IPS DF 6.9 (cell line): ENCODE data around the gene PGLYRP3.

Experiments used
- DNase-seq: peaks from one replicate; pipeline ENCODE4 v3.0.0-alpha.2; 2013; ENCODE audit warnings: low read depth, low spot score
- H3K27ac ChIP-seq: one replicate; pipeline ENCODE4 v1.5.1; 2013; ENCODE audit warnings: low read length, control low read depth
- H3K27me3 ChIP-seq: 2 replicates; pipeline ENCODE4 v1.6.1; 2013; ENCODE audit warnings: mild to moderate bottlenecking, low read length; ENCODE audit not compliant: control insufficient read depth, insufficient read depth
- H3K36me3 ChIP-seq: 2 replicates; pipeline ENCODE4 v1.6.1; 2013; ENCODE audit warnings: low read length; ENCODE audit not compliant: control insufficient read depth, insufficient read depth
- H3K4me1 ChIP-seq: 2 replicates; pipeline ENCODE4 v1.6.1; 2013; ENCODE audit warnings: low read length; ENCODE audit not compliant: control insufficient read depth, insufficient read depth
- H3K4me3 ChIP-seq: 2 replicates; pipeline ENCODE4 v1.5.1; 2013; ENCODE audit warnings: mild to moderate bottlenecking, low read length
- H3K9me3 ChIP-seq: 2 replicates; pipeline ENCODE4 v1.6.1; 2013; ENCODE audit warnings: low read length, inconsistent platforms; ENCODE audit not compliant: control insufficient read depth, insufficient read depth
- WGBS: extraction: QIAGEN DNeasy Blood & Tissue Kit; methylation state at CpG from one replicate; pipeline ENCODE4 v1.1.7; 2013; ENCODE audit warnings: mixed read lengths, missing lambda C conversion rate; ENCODE audit not compliant: insufficient read length, insufficient coverage; 5-methylcytosine and 5-hydroxymethylcytosine counted together

The PGLYRP3 gene

GRCh38 chr1:153288634-153289275 lies 24.0 kb downstream of the PGLYRP3 start:
- H3K36me3 ChIP-seq = no peaks in the 10 kb centered on the region
- no peaks in the 10 kb centered on the region for H3K27me3 ChIP-seq
- H3K27ac ChIP-seq = no peak overlapping the region
- 100% methylated on average over 2 of the region's 11 CpGs for WGBS
- no peak overlapping the region for H3K4me3 ChIP-seq
- peaks cover 1% of the 10 kb centered on the region for H3K4me1 ChIP-seq
- H3K9me3 ChIP-seq = no peaks in the 10 kb centered on the region
- DNase-seq = peak; percentile 43

GRCh38 chr1:153277852-153278251 lies 34.9 kb downstream of the PGLYRP3 start:
- WGBS = no CpG with 5 or more reads among the region's 2 CpGs
- Histone ChIP-seq H3K27me3 (no peaks in the 10 kb centered on the region), H3K27ac (no peak overlapping the region)

GRCh38 chr1:153272186-153272585 lies 40.6 kb downstream of the PGLYRP3 start:
- DNase-seq = no peak
- Histone ChIP-seq H3K36me3 (no peaks in the 10 kb centered on the region), H3K4me1 (no peaks in the 10 kb centered on the region), H3K9me3 (no peaks in the 10 kb centered on the region), H3K27me3 (no peaks in the 10 kb centered on the region), H3K4me3 (no peak overlapping the region), H3K27ac (no peak overlapping the region)
- no CpG with 5 or more reads among the region's 1 CpG for WGBS

More at GRCh38 chr1:153277852-153278251, 34.9 kb downstream of the PGLYRP3 start:
- no peaks in the 10 kb centered on the region for H3K9me3 ChIP-seq
- DNase-seq = peak; percentile 55
- no peaks in the 10 kb centered on the region for H3K4me1 ChIP-seq
- no peak overlapping the region for H3K4me3 ChIP-seq
- H3K36me3 ChIP-seq = no peaks in the 10 kb centered on the region

GRCh38 chr1:153271711-153272110 lies 41.0 kb downstream of the PGLYRP3 start:
- DNase-seq = no peak
- WGBS = no CpG with 5 or more reads among the region's 1 CpG

GRCh38 chr1:153265457-153265856 lies 47.3 kb downstream of the PGLYRP3 start:
- no peak for DNase-seq
- no CpG with 5 or more reads among the region's 1 CpG for WGBS
- 0 out of 2 replicates have a peak, but pooled peaks cover 1% of the 10 kb centered on the region for H3K4me1 ChIP-seq
- H3K27ac ChIP-seq = no peak overlapping the region
- H3K9me3 ChIP-seq = no peaks in the 10 kb centered on the region
- peaks cover 17% of the 10 kb centered on the region for H3K27me3 ChIP-seq
- H3K4me3 ChIP-seq = no peak overlapping the region
- no peaks in the 10 kb centered on the region for H3K36me3 ChIP-seq

More at GRCh38 chr1:153271711-153272110, 41.0 kb downstream of the PGLYRP3 start:
- Histone ChIP-seq H3K4me3 (no peak overlapping the region), H3K9me3 (no peaks in the 10 kb centered on the region), H3K36me3 (no peaks in the 10 kb centered on the region), H3K27me3 (no peaks in the 10 kb centered on the region), H3K4me1 (no peaks in the 10 kb centered on the region), H3K27ac (no peak overlapping the region)

- Histone ChIP-seq H3K27ac (no peak overlapping the region), H3K27me3 (peaks cover 25% of the 10 kb centered on the region), H3K9me3 (no peaks in the 10 kb centered on the region), H3K4me1 (0 out of 2 replicates have a peak, but pooled peaks cover 1% of the 10 kb centered on the region), H3K36me3 (no peaks in the 10 kb centered on the region), H3K4me3 (no peak overlapping the region)
- DNase-seq = no peak
- WGBS = no CpG with 5 or more reads among the region's 10 CpGs
These were observed 50.1 kb downstream of the PGLYRP3 start for GRCh38 chr1:153262462-153263157.

- Histone ChIP-seq H3K27ac (no peak overlapping the region), H3K9me3 (no peaks in the 10 kb centered on the region), H3K27me3 (peaks cover 25% of the 10 kb centered on the region), H3K4me3 (peak overlapping the region; percentile 45; the same call in 1 of the 2 replicates), H3K4me1 (0 out of 2 replicates have a peak, but pooled peaks cover 1% of the 10 kb centered on the region), H3K36me3 (no peaks in the 10 kb centered on the region)
- DNase-seq = no peak
- WGBS = no CpG with 5 or more reads among the region's 6 CpGs
These were observed 50.7 kb downstream of the PGLYRP3 start for GRCh38 chr1:153262070-153262366.

GRCh38 chr1:153261281-153262069 lies 51.3 kb downstream of the PGLYRP3 start:
- Histone ChIP-seq H3K36me3 (no peaks in the 10 kb centered on the region), H3K4me1 (0 out of 2 replicates have a peak, but pooled peaks cover 1% of the 10 kb centered on the region), H3K27me3 (peaks cover 25% of the 10 kb centered on the region), H3K27ac (no peak overlapping the region), H3K9me3 (no peaks in the 10 kb centered on the region), H3K4me3 (peak overlapping the region; percentile 45; the same call in 1 of the 2 replicates)
- WGBS = no CpG with 5 or more reads among the region's 80 CpGs
- no peak for DNase-seq

- H3K36me3 ChIP-seq = no peaks in the 10 kb centered on the region
- DNase-seq = no peak
- H3K27me3 ChIP-seq = peaks cover 25% of the 10 kb centered on the region
- H3K4me1 ChIP-seq = 0 out of 2 replicates have a peak, but pooled peaks cover 1% of the 10 kb centered on the region
- no CpG with 5 or more reads among the region's 45 CpGs for WGBS
- H3K27ac ChIP-seq = no peak overlapping the region
- no peaks in the 10 kb centered on the region for H3K9me3 ChIP-seq
- peak overlapping the region; percentile 45; the same call in 1 of the 2 replicates for H3K4me3 ChIP-seq
These were observed 52.0 kb downstream of the PGLYRP3 start for GRCh38 chr1:153260585-153261280.

GRCh38 chr1:153259387-153259786 lies 53.4 kb downstream of the PGLYRP3 start, which contains the start of gene LORICRIN:
Gene LORICRIN, plus strand, starts transcription at chr1:153259687. Its CDS starts 1,263 bp downstream, at chr1:153260950.
- no peak within 1 kb of the TSS for H3K4me3 ChIP-seq
- DNase-seq = no peak
- no CpG with 5 or more reads among the region's 3 CpGs for WGBS
- peaks cover 25% of the 10 kb centered on the region for H3K27me3 ChIP-seq
- no peak within 1 kb of the TSS for H3K27ac ChIP-seq
- no peaks in the 10 kb centered on the region for H3K9me3 ChIP-seq
- 0 out of 2 replicates have a peak, but pooled peaks cover 1% of the 10 kb centered on the region for H3K4me1 ChIP-seq
- H3K36me3 ChIP-seq = no peaks in the 10 kb centered on the region
